DMS 273 treated with DMSO at 0.1 percent for 48 hours (cell line): ENCODE measurements around the gene C14orf132.
A peak's percentile ranks its signal among the peaks of the same experiment; 100 is the strongest.

ENCODE experiments used
- DNase-seq: peaks from one replicate; lab custom pipeline; 2025; lab: John Stamatoyannopoulos, UW

Gene C14orf132

DNA sequence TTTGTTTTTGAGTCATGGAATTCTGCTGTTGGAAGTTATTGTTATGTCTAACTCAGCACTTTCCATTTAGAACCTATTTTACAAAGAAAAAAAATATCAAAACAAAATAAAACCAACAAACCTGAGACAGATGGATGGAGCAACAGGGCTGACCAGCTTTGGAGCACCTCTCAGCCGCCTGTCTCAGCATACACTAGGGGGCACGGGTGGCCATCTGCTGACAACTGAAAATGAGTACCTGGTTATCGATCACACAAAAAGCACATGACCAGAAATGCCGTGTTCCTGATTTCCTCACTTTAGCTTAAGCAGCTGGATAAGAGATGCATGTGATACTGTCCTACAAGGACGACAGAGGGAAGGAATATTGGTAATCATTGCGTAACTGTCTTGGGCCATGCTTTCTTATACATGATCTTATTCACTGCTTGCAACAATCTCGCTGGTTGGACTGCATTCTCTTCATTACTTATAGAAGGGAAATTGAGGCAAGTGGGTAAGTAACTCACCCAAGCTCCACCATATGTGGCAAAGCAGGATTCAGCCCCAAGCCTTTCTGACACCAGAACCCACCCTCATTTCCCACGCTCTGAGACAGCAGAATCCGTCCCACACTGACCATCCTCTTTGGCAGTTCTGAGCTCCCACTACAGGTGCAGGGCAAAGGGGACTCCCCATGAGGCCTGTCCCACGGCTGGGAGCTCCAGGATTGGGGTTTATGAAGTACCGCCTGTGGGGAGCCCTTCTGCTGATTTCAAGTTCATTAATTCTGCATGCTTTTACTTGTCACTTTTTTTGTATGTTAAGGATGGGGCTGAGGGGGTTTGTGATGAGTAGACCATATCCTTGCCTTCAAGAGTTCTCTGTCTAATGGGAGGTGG, 43.5 kb downstream of the C14orf132 start:
- no peak for DNase-seq

- DNase-seq: no peak
Observed at GRCh38 chr14:96083667-96084320, 44.6 kb downstream of the C14orf132 start.

DNA sequence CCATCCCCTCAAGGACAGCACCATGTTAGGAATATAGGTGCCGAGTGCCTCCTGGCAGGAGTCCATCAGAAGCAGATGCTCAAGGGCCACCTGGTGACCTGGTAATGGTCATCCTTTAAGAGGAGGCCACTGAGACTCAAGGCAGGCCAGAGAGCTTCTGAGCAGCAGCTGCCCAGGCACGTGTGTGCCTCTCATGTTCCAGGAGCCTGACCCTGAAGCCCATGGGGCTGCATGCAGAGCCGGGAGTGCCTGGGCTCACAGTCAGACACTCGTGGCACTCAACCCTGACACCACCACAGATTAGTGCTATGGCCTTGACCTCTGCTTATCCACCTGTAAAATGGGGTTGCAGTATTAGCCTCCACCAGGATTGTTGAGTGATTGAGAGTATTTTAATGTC, 45.6 kb downstream of the C14orf132 start:
- DNase-seq: no peak

GRCh38 chr14:96085369-96085768, 46.2 kb downstream of the C14orf132 start:
- no peak for DNase-seq

- DNase-seq: no peak
Observed at GRCh38 chr14:96086032-96086431, 46.9 kb downstream of the C14orf132 start.

DNA sequence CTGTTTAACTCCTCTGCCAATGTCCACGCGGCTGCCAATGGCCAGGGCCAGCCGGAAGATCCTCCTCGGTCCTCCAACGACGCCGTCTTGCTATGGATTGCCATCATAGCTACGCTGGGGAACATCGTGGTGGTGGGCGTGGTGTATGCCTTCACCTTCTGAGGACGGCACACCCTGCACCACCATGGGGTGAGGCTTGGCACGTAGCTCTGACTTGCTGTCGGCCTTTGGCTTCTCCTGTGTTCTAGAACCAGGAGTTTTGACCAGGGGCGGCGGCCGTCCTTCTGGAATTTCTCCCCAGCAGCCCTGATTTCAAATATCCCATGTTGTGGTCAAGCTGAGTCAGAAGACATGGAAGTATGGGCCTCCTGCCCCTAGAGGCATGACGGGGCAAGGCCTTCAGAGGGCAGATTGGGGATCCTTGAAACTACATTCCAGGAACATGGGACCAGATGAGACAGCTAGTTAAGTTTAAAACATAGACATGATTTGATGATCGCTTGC, 47.5 kb downstream of the C14orf132 start:
- DNase-seq: no peak

DNA sequence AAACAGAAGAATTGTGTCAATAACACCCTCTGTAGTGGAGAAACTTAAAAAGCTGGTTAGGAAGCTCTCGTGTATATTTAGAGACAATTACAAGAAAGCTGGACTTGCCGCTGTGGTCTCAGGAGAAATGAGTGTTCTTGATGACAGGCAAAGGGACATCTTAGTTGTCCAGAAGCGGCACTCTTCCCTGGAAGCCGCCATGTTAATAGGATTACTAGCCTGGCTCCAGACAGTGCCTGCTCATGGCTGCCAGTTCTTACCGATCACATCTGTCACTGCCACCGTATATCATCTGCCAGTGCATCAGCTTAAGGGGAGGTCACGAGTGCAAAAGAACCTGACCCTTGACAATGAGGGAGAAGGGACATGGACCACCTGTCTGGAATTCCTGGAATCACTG, 48.9 kb downstream of the C14orf132 start:
- no peak for DNase-seq

DNA sequence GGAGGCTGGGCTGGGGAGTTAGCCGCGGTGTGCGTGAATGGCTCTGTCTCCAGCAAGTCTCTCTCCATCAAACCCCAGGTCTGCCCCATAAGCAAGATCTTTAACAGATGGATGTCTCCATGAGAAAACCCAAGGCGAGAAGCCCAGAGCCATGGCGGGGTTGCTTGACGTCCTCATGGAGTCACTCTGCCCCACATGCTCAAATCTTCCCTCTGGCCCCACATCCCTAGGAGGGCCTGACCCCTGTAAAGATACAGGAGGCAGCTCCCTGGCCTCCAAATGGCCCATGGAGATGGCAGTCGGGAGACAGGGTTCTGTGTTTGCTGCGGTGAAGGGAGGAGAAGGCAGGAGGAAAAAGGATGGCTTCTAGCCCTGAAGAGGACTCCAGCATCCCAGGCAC, 49.3 kb downstream of the C14orf132 start:
- DNase-seq: no peak

GRCh38 chr14:96088911-96089310, 49.7 kb downstream of the C14orf132 start:
- DNase-seq: no peak

DNA sequence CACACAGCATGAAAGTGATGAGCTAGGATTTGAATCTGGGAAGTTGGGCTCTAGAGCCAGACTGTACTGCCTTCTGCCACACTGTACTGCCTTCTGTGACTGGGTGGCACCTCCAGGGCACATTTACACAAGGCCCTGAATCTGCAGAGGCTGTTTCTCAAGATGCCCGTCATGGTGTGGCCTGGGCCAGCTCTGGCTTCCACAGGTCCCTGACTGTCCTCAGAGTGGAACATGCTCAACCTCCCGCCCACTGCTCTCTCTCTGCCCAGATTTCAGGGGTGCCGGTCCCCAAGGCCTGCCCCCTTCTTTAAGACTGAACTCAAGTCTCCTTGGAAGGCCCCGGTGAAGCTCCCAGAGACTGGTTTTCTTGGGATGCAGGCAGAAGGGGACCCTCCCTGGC, 50.2 kb downstream of the C14orf132 start:
- no peak for DNase-seq

DNA sequence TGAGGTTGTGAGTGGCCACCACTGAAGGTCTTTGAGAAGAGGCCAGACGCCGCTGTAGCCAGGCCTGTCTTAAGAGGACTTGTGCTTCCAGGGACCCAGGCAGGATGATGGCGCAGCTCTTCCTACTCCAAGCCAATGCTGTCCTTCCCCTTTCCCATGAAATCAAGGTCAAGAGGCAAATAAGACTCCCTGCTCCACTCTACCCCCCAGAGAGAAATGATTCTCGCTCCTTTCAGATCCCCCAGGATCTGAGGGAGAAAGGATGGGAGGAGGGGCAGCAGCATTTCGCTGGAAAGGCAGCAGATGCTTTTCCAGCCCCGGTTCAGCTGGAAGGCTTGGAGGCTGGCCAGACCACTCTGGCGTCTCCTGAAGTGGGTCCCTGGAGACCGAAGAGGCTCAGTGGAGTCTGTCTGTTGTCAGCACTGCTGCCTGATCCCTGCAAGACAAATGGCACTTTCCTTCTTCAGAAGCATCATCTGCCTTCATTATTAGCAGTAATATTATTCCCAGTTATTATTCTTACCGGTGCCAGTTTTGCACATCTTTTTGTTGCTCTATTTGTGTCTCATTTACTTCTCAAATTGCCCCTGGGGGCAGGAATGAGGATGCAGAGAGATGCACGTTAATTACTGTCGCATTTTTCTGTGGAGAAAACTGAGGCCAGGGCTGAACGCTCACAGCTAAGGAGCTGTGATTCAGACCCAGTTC, 51.4 kb downstream of the C14orf132 start:
- DNase-seq: peak; percentile 70

- DNase-seq: no peak
Observed at GRCh38 chr14:96091149-96091693, 52.1 kb downstream of the C14orf132 start.

DNA sequence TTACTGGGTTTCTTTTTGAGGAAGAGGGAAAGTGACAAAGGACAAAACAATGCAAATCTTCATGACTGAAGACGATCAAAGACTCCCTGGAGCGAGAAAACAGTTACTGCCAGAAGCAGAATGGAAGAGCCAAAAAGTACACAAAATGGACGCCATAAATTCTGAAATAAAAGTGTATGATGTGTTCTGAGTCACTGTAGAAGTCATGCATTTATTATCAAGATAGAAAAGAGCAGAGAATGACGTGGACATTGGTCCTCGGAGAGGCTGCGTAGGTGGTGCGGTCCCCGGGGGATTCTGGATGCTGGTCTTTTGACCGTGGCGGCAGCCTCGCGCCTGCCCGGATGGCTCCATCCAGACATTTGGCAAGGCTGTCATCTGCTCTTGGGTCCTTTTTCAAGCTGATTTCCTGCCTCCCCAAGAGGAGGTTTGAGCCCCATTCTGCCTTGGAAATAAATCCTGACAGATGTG, 52.8 kb downstream of the C14orf132 start:
- no peak for DNase-seq

GRCh38 chr14:96092936-96093335, 53.8 kb downstream of the C14orf132 start:
- DNase-seq: no peak

DNA sequence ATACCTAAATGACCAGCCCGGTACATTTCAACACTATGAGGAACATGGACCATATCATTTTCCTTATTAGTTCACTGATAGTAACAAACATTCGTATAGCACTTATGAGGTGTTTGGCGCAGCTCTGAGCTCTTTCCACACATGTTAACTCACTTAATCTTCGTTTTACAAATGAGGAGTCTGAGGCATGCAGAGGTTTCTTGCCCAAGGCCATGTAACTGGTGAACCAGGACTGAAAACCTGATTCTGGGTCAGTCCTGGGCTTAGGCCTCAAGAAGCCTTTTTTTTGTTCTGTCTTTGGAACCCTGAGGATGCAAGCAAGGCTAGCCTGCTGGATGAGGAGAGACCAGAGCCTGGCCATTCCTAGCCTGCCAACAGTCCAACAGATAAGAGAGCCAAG, 55.0 kb downstream of the C14orf132 start:
- no peak for DNase-seq

DNA sequence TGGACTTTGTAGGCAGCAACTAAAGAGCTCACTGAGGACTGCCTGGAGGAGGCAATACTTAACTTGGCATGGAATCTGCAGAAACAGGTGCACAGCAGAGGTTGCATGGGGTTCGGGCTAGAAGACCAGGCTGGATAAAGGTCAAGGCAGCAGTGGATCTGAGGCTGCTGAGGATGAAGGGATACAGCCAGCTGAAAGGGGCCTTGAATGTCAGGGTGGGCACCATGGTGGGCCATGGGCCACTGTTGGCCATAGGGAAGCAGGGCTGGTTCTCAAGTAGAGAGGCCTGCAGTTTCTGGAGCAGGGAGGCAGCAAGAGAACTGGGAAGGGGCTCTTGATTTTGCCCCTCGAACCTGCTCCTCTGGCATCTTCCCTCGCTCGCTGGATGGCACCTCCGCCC, 55.5 kb downstream of the C14orf132 start:
- DNase-seq: no peak

DNA sequence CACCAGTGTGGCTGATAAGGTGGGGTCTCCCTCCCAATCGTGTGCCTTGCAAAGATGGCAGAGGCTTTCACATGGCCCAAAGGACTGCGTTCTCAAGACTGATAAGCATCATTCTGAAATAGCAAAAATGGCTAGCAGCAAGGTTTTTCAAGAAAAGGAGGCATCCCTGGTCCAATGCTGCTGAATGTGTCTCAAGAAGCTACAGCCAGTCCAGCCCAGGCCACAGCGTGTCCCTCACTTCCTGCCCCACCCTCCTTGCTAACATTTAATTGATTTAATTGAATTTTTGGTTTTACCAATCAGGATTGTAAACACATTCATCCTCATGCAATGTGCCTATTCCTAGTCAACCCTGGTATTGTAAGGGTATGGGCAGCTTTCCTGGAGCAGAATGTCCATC, 55.9 kb downstream of the C14orf132 start:
- no peak for DNase-seq

DNA sequence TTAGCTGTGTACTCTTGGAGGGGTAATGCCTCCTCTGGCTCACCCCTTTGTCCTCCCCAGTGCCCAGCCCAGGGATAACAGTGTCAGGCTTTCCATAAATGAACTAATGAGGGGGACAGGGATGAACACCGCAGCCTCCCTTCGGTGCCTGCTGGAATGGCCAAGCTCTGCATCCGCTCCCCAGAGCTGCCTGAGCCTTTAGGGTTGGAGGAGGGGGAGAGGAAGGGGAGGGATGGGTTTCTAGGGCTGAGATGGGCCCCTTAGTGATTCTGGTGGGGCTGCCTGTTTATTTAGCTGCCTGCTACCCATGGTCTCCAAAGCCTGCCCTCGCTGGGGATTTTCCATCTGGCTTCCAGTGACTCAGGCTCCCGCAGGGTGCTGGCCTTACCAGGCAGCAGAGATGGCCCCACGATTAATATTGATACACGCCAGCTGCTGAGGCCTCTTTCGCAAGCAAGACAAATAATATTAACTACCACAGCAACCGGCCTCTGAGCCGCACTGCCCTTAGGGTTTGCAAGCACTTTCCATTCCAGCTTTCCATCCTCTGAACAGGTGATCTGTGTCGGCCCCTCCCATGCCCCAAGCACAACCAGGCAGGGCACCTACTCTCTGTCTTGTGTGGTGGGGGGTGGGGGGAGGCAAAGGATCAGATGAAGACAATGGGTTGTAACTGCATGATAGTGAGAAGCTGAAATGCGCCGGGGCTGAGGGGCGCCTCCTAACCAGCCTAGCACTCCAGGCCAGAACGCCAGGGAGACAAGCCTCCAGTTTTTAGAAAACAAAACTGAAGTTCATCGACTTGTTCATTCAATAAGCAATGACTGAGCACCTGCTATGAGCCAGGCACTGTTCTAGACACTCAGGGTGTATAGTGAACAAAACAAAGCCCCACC, 56.7 kb downstream of the C14orf132 start:
- DNase-seq: peak; percentile 20

DNA sequence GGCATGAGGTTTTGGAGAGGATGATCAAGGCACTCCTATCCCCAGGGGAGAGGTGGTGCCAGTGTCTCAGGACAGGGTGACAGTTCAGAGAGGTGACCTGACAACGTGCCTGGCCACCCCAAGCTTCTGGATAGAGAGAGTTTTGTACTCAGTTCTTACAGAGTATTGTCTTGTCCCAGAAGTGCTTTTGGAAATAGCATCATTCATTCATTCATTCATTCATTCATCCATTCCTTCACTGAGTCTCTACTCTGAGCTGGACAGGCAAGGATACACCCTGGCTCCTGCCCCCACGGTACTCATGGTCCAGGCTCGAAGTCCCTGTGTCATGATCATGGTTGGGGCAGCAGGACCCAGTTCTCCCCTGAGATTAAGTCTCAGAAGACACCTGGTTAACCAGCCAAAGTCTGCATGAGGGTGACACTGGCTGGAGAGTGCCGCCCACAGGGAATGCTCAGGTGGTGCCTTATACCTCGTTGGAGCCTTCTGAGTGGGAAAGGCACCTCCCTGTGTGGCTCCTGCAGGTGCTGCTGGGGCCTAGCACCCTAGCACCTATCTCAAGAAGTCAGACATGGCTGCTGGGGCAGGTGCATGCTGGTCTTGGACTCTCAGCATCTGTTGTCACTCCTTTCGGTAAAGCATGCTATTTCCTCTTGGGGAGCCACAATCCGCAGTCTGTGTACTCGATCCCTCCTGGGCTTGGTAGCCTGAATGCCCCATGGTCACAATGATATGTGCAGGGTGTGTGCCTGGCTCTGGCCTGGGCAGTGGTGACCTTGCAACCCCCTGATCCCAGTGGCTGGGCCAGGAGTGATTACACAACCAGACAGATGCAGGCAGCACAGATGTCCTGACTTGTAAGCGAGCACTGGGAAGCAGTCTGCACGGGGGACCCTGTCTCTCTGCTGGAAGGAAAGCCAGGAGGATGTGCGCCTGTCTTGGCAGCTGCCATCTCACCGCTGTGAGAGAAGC, 57.8 kb downstream of the C14orf132 start:
- DNase-seq: no peak

DNA sequence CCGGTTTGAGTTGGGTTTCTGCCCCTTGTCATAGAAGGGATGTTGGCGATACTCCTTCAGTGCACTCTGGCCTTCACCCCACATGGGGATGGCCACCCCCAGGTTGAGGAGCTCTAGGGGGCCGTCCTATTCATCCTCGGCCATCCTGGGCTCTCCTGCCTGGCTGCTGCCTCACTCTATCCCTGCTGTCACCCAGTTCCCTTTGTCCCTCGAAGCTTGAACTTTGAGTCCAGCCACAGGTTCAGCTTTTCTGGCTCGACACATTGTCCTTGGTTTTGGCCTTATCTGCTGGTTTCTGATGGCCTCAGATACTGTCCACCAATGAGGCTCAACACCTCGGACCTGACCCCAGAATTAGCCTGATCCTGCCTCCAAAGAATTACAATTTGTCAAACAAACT, 58.6 kb downstream of the C14orf132 start:
- DNase-seq: no peak
